PC-3 (cell line): Measurements from ENCODE around the gene POLD2. TPM values are rescaled to one million over a fixed set of nuclear protein-coding genes. Genes with fewer than 3 reads are reported as not detected.

Source experiments
- ATAC-seq: fragments of 200-7000 bp; cut with Tn5 transposase; 2 replicates; pipeline ENCODE4 v1.9.1; 2020; ENCODE audit warnings: mild to moderate bottlenecking, moderate library complexity
- BruUV-seq: library from RNA; stranded (reverse); fragments of 400-500 nt; replicated peaks from 2 replicates; lab custom pipeline; 2021; lab: Mats Ljungman, UMichigan
- CTCF ChIA-PET: fragments of 300-600 bp; sonication (Branson Sonifier 250); formaldehyde crosslinking; loops from one replicate; lab custom pipeline; 2022; ENCODE audit warnings: antibody characterized with exemption; lab: Charles Lee
- POLR2A ChIA-PET: fragments of 300-600 bp; sonication (Branson Sonifier 250); formaldehyde crosslinking; loops from one replicate; lab custom pipeline; 2022; ENCODE audit warnings: antibody characterized with exemption; ENCODE audit not compliant: unreplicated experiment; lab: Charles Lee
- DNase-seq: peaks from one replicate; pipeline ENCODE4 v3.0.0-alpha.2; 2015
- H2AFZ ChIP-seq: fragments of 300-600 bp; sonication (generic); 2 replicates; pipeline ENCODE4 v1.6.0; 2016; ENCODE audit warnings: antibody characterized with exemption, low read length
- H3F3A ChIP-seq: fragments of 300-600 bp; sonication (generic); one replicate; pipeline ENCODE4 v1.6.0; 2017; ENCODE audit warnings: antibody characterized with exemption, low read length, control low read depth, mild to moderate bottlenecking; ENCODE audit not compliant: unreplicated experiment
- H3K27ac ChIP-seq: fragments of 300-600 bp; sonication (generic); 2 replicates; pipeline ENCODE4 v1.5.1; 2016; ENCODE audit warnings: mild to moderate bottlenecking, low read length
- H3K27me3 ChIP-seq: fragments of 300-600 bp; sonication (generic); 2 replicates; pipeline ENCODE4 v1.6.1; 2016; ENCODE audit warnings: low read length, mixed read lengths
- H3K36me3 ChIP-seq: fragments of 300-600 bp; sonication (generic); 2 replicates; pipeline ENCODE4 v1.6.1; 2016; ENCODE audit warnings: low read depth, mixed run types, low read length, mixed read lengths
- H3K4me1 ChIP-seq: fragments of 300-600 bp; sonication (generic); 2 replicates; pipeline ENCODE4 v1.5.1; 2016; ENCODE audit warnings: low read length; ENCODE audit not compliant: insufficient read depth
- H3K4me2 ChIP-seq: fragments of 300-600 bp; sonication (generic); 2 replicates; pipeline ENCODE4 v1.6.0; 2016; ENCODE audit warnings: low read length
- H3K4me3 ChIP-seq: fragments of 300-600 bp; sonication (generic); 2 replicates; pipeline ENCODE4 v1.5.1; 2016; ENCODE audit warnings: mild to moderate bottlenecking, low read length, mixed read lengths
- H3K79me2 ChIP-seq: fragments of 300-600 bp; sonication (generic); 2 replicates; pipeline ENCODE4 v1.6.1; 2017; ENCODE audit warnings: low read length, mixed read lengths
- H3K9ac ChIP-seq: fragments of 300-600 bp; sonication (generic); 2 replicates; pipeline ENCODE4 v1.6.0; 2016; ENCODE audit warnings: mild to moderate bottlenecking, low read length
- H3K9me2 ChIP-seq: fragments of 300-600 bp; sonication (generic); replicated peaks from 2 replicates; pipeline ENCODE4 v1.6.1; 2016; ENCODE audit warnings: mixed run types, low read length, mixed read lengths
- H3K9me3 ChIP-seq: fragments of 300-600 bp; sonication (generic); 2 replicates; pipeline ENCODE4 v1.6.1; 2016; ENCODE audit warnings: low read length, mixed read lengths
- H4K20me1 ChIP-seq: fragments of 300-600 bp; sonication (generic); 2 replicates; pipeline ENCODE4 v1.6.1; 2016; ENCODE audit warnings: low read length, mixed read lengths
- CTCF ChIP-seq: fragments of 300-600 bp; sonication (generic); conservative IDR thresholded peaks from 2 replicates; pipeline ENCODE4 v1.5.1; 2017; ENCODE audit warnings: antibody characterized with exemption, low read depth, mild to moderate bottlenecking, low read length
- EZH2 ChIP-seq: fragments of 300-600 bp; sonication (generic); IDR thresholded peaks from one replicate; pipeline ENCODE4 v1.6.1; 2017; ENCODE audit warnings: antibody characterized with exemption, mild to moderate bottlenecking, low read length; ENCODE audit not compliant: unreplicated experiment
- EZH2phosphoT487 ChIP-seq: fragments of 300-600 bp; sonication (generic); IDR thresholded peaks from 2 replicates; pipeline ENCODE4 v1.6.1; 2018; ENCODE audit warnings: mild to moderate bottlenecking, antibody characterized with exemption, low read length, borderline replicate concordance
- intact Hi-C: fragments of 100-400 bp; cut with micrococcal nuclease; formaldehyde crosslinking; loops from 2 replicates; pipeline ENCODE4 v1.9.0; 2023
- total RNA-seq: library from RNA; depleted of rRNA; stranded (reverse); fragments of >200 nt; gene quantifications from 2 replicates; pipeline ENCODE4 v1.2.3, GENCODE V29; 2014

Gene POLD2
- total RNA-seq, 1 experiment from 2014 or later, result 224 TPM

DNA sequence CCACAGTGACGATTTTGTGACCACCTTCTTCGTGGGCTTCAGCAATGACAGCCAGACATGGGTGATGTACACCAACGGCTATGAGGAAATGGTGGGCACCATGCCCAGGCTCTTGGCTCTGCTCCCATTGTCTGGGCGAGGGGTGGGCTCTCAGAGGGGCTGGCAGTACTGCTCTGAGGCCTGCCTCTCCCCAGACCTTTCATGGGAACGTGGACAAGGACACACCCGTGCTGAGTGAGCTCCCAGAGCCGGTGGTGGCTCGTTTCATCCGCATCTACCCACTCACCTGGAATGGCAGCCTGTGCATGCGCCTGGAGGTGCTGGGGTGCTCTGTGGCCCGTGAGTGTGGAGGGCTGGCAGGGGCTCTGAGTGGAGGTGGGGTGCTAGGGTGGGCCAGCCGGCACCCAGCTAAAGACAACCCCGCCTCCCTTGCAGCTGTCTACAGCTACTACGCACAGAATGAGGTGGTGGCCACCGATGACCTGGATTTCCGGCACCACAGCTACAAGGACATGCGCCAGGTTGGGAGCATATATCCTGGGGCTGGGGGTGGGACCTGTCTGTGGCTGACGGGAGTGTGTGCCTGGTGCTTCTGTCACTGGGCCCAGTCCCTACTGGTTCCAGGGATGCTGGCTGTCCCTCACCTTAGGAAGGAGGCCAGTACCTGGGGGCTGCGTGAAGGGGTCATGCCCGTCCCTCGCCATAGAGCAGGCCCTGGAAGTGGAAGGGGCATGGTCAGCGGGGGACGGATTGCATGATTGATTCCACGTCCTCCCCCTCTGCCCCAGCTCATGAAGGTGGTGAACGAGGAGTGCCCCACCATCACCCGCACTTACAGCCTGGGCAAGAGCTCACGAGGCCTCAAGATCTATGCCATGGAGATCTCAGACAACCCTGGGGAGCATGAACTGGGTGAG lies 12.4 kb downstream of the POLD2 start:
- Histone ChIP-seq H3K9me2 (no peaks in the 10 kb centered on the region), H3K4me1 (no peaks in the 10 kb centered on the region), H3K27ac (no peak overlapping the region), H2AFZ (no peak overlapping the region), H3K36me3 (peaks cover 4% of the 10 kb centered on the region; the same call in 1 of the 2 replicates), H3K4me3 (no peak overlapping the region), H3K9me3 (no peaks in the 10 kb centered on the region), H3K4me2 (no peak overlapping the region), H3K9ac (no peak overlapping the region), H3F3A (no peaks in the 10 kb centered on the region), H3K27me3 (no peaks in the 10 kb centered on the region), H4K20me1 (no peaks in the 10 kb centered on the region), H3K79me2 (no peaks in the 10 kb centered on the region)
- BruUV-seq, result no TSS peak
- ATAC-seq (no peak), DNase-seq (no peak)
- POLR2A ChIA-PET, result no interaction called here
- TF ChIP-seq EZH2, result no peak
- intact Hi-C loops, result no loop called here
- CTCF ChIA-PET, result no interaction called here

- no peak for ATAC-seq
These were observed 13.4 kb downstream of the POLD2 start for GRCh38 chr7:44109991-44110390.

More at GRCh38 chr7:44109991-44110390, 13.4 kb downstream of the POLD2 start:
- Histone ChIP-seq H2AFZ (no peak overlapping the region), H3K9me2 (no peaks in the 10 kb centered on the region), H3F3A (no peaks in the 10 kb centered on the region), H3K36me3 (peaks cover 3% of the 10 kb centered on the region; the same call in 1 of the 2 replicates), H3K4me3 (no peak overlapping the region), H3K4me1 (no peaks in the 10 kb centered on the region), H3K9ac (no peak overlapping the region), H4K20me1 (no peaks in the 10 kb centered on the region), H3K79me2 (no peaks in the 10 kb centered on the region), H3K4me2 (no peak overlapping the region), H3K9me3 (no peaks in the 10 kb centered on the region), H3K27me3 (no peaks in the 10 kb centered on the region), H3K27ac (no peak overlapping the region)
- no peak for DNase-seq
- POLR2A ChIA-PET, result no interaction called here
- intact Hi-C loops, result no loop called here
- CTCF ChIA-PET, result no interaction called here
- TF ChIP-seq EZH2phosphoT487 (no peak), CTCF (no peak), EZH2 (no peak)
- BruUV-seq, result no TSS peak
